ENCODE results near the gene INSIG2.
A peak's percentile ranks its signal among the peaks of the same experiment; 100 is the strongest.

The INSIG2 gene

GRCh38 chr2:118123561-118124232 is 35.4 kb downstream of the INSIG2 start:
- TF ChIP-seq TCF12 (IDR thresholded peaks at IDR 0.05; ENCODE audit: low read depth) = peak; percentile 51; the same call in 1 of the 2 replicates
- TF ChIP-seq NFIC (IDR thresholded peaks at IDR 0.05) = peak; percentile 74
- TF ChIP-seq EP300 (IDR thresholded peaks at IDR 0.05; ENCODE audit: borderline replicate concordance) = peak; percentile 42; the same call in 1 of the 2 replicates
- TF ChIP-seq YY1 (IDR thresholded peaks at IDR 0.05; ENCODE audit: low read depth) = no peak
- peak; percentile 24; the same call in 1 of the 2 replicates for TF ChIP-seq TEAD4 (IDR thresholded peaks at IDR 0.05)

DNA sequence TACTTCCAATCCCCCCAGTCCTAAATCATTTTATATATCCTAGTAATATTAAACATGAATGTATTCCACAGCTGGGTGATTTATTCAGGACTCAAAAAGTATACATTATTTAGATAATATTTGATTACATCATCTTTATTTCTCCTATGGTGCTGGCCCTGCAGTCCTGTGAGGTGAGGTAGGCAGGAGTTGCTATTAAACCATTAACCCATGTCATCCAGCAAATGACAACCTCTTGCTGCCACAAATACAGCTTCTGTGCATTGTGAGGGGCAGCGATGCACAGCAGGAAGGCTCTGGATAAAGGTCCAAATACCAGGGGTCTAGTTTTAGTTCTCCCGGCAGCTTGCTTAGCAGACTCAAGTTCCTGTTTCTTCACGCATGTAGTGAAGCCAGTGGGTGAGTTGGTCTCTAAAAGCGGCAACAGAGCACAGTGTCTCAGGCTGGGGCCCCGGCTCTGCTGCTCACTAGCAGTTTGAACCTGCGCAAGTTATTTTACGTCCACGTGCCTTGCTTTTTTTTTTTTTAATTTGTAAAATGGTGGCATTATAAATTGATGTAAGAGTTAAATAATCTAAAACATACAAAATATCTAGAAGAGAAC is 36.1 kb downstream of the INSIG2 start:
- TF ChIP-seq RAD21 (IDR thresholded peaks at IDR 0.05; ENCODE audit: low read depth) (no peak), TCF12 (IDR thresholded peaks at IDR 0.05; ENCODE audit: low read depth) (no peak), FOXM1 (IDR thresholded peaks at IDR 0.05; ENCODE audit: borderline replicate concordance, low read depth) (no peak), NFIC (IDR thresholded peaks at IDR 0.05) (no peak), CEBPB (IDR thresholded peaks at IDR 0.05) (no peak), TEAD4 (IDR thresholded peaks at IDR 0.05) (no peak), CREB1 (IDR thresholded peaks at IDR 0.05; ENCODE audit: low read depth) (no peak), ZBTB7A (IDR thresholded peaks at IDR 0.05; ENCODE audit: low read depth) (no peak), EP300 (IDR thresholded peaks at IDR 0.05; ENCODE audit: borderline replicate concordance) (no peak), TAF1 (IDR thresholded peaks at IDR 0.05; ENCODE audit: low read depth) (no peak), MAX (IDR thresholded peaks at IDR 0.05) (no peak), EGR1 (IDR thresholded peaks at IDR 0.05) (no peak), YY1 (IDR thresholded peaks at IDR 0.05; ENCODE audit: low read depth) (no peak), REST (IDR thresholded peaks at IDR 0.05; ENCODE audit: low read depth) (no peak)
- TF ChIP-seq, protein P1, sequence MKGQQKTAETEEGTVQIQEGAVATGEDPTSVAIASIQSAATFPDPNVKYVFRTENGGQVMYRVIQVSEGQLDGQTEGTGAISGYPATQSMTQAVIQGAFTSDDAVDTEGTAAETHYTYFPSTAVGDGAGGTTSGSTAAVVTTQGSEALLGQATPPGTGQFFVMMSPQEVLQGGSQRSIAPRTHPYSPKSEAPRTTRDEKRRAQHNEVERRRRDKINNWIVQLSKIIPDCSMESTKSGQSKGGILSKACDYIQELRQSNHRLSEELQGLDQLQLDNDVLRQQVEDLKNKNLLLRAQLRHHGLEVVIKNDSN (IDR thresholded peaks at IDR 0.05) = no peak

DNA sequence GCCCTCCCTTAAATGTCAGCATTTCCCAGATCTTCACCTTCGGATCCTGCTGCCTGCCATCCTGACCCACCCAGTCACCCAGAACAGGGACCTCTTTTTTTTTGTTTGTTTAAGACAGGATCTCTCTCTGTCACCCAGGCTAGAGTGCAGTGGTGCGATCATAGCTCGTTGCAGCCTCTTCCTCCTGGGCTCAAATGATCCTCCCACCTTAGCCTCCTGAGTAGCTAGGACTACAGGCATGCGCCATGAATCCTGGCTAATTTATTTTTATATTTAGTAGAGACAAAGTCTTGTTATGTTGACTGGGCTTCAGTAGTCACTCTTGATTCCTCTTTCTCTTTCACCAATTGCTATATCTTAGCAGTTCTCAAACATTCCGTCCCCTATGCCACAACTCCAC is 39.0 kb downstream of the INSIG2 start:
- TF ChIP-seq TAF1 (IDR thresholded peaks at IDR 0.05; ENCODE audit: low read depth) (no peak), FOXM1 (IDR thresholded peaks at IDR 0.05; ENCODE audit: borderline replicate concordance, low read depth) (no peak), TEAD4 (IDR thresholded peaks at IDR 0.05) (no peak), ZBTB7A (IDR thresholded peaks at IDR 0.05; ENCODE audit: low read depth) (no peak), CEBPB (IDR thresholded peaks at IDR 0.05) (no peak), TCF12 (IDR thresholded peaks at IDR 0.05; ENCODE audit: low read depth) (no peak), EP300 (IDR thresholded peaks at IDR 0.05; ENCODE audit: borderline replicate concordance) (no peak), CREB1 (IDR thresholded peaks at IDR 0.05; ENCODE audit: low read depth) (no peak), YY1 (IDR thresholded peaks at IDR 0.05; ENCODE audit: low read depth) (no peak), REST (IDR thresholded peaks at IDR 0.05; ENCODE audit: low read depth) (no peak), RAD21 (IDR thresholded peaks at IDR 0.05; ENCODE audit: low read depth) (no peak), EGR1 (IDR thresholded peaks at IDR 0.05) (no peak), NFIC (IDR thresholded peaks at IDR 0.05) (no peak), MAX (IDR thresholded peaks at IDR 0.05) (no peak)
- TF ChIP-seq, protein P1 (IDR thresholded peaks at IDR 0.05) = no peak

DNA sequence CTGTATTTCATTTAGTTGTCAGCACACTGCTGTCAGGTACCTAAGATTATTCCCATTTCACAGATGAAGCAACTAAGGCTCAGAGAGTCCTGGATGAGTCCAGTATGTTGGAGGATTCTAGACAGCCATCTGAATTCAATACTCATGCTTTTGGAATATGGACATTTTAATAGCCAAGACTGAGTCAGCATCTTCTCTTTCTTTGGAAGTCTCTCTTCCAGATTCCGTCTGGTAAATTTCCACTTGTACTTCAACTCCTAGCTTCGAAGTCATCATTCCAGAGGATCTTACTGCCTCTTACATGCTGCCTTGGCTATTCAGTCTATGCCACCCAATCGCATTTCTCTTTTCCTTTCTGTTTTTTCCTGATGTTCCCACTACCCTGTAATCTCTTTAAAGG is 40.6 kb downstream of the INSIG2 start:
- TF ChIP-seq REST (IDR thresholded peaks at IDR 0.05; ENCODE audit: low read depth) (no peak), TAF1 (IDR thresholded peaks at IDR 0.05; ENCODE audit: low read depth) (no peak), RAD21 (IDR thresholded peaks at IDR 0.05; ENCODE audit: low read depth) (no peak), MAX (IDR thresholded peaks at IDR 0.05) (no peak), TCF12 (IDR thresholded peaks at IDR 0.05; ENCODE audit: low read depth) (no peak), ZBTB7A (IDR thresholded peaks at IDR 0.05; ENCODE audit: low read depth) (no peak), CREB1 (IDR thresholded peaks at IDR 0.05; ENCODE audit: low read depth) (no peak), YY1 (IDR thresholded peaks at IDR 0.05; ENCODE audit: low read depth) (no peak), EP300 (IDR thresholded peaks at IDR 0.05; ENCODE audit: borderline replicate concordance) (no peak), NFIC (IDR thresholded peaks at IDR 0.05) (no peak), CEBPB (IDR thresholded peaks at IDR 0.05) (no peak), TEAD4 (IDR thresholded peaks at IDR 0.05) (no peak), FOXM1 (IDR thresholded peaks at IDR 0.05; ENCODE audit: borderline replicate concordance, low read depth) (no peak), EGR1 (IDR thresholded peaks at IDR 0.05) (no peak)
- TF ChIP-seq, protein P1 (IDR thresholded peaks at IDR 0.05) = no peak

Data from Ishikawa (cell line).